22Rv1 (cell line): ENCODE measurements around the gene TUBGCP2.

ENCODE experiments used
- ZFX ChIP-seq: fragments of 450-650 bp; IDR thresholded peaks from 2 replicates; pipeline ENCODE4 v1.6.1; 2017; ENCODE audit warnings: antibody characterized with exemption, borderline replicate concordance
- TF ChIP-seq, protein P1 (sequence below): fragments of 450-650 bp; IDR thresholded peaks from 2 replicates; pipeline ENCODE4 v1.5.1; 2017; ENCODE audit warnings: mild to moderate bottlenecking

GRCh38 chr10:133274751-133275683, 33.7 kb downstream of the TUBGCP2 start:
- TF ChIP-seq, protein P1, sequence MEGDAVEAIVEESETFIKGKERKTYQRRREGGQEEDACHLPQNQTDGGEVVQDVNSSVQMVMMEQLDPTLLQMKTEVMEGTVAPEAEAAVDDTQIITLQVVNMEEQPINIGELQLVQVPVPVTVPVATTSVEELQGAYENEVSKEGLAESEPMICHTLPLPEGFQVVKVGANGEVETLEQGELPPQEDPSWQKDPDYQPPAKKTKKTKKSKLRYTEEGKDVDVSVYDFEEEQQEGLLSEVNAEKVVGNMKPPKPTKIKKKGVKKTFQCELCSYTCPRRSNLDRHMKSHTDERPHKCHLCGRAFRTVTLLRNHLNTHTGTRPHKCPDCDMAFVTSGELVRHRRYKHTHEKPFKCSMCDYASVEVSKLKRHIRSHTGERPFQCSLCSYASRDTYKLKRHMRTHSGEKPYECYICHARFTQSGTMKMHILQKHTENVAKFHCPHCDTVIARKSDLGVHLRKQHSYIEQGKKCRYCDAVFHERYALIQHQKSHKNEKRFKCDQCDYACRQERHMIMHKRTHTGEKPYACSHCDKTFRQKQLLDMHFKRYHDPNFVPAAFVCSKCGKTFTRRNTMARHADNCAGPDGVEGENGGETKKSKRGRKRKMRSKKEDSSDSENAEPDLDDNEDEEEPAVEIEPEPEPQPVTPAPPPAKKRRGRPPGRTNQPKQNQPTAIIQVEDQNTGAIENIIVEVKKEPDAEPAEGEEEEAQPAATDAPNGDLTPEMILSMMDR = no peak
- no peak for TF ChIP-seq ZFX
